HG03139 (cell line): Measurements from ENCODE around the gene DGKG.
A peak's percentile ranks its signal among the peaks of the same experiment; 100 is the strongest.

ENCODE experiments used
- ATAC-seq: cut with Tn5 transposase; IDR thresholded peaks from one replicate; pipeline ENCODE4 v1.9.1; 2021; ENCODE audit not compliant: unreplicated experiment

The DGKG gene

GRCh38 chr3:186181901-186182300 is 180.1 kb downstream of the DGKG start:
- ATAC-seq: no peak

DNA sequence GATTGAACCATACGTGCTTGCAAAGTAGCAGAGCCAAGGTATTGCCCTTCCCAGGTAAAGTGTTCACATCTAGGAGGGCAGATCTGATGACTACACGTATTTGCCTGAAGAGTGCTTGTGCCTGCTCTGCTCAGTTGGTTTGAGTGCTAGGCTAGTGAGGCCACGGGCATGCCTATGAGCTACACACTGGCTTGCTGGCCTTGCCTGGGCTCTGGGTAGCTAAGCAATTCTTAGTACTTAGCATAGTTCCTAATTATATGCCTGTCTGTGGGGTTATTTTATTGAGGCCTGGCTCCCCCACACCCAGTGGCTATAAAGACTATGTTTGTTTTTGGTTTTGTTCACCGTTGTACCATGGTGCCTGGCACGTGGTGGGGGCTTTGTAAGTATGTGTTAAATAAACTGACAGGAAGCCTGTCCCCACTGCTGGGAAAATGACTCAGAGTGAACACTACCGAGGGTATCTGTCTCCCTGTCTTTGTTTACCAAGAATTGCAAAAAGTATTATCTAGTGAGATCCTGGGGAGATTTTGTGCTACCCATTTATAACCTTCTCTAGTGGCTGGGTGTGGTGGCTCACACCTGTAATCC is 181.0 kb downstream of the DGKG start:
- no peak for ATAC-seq

DNA sequence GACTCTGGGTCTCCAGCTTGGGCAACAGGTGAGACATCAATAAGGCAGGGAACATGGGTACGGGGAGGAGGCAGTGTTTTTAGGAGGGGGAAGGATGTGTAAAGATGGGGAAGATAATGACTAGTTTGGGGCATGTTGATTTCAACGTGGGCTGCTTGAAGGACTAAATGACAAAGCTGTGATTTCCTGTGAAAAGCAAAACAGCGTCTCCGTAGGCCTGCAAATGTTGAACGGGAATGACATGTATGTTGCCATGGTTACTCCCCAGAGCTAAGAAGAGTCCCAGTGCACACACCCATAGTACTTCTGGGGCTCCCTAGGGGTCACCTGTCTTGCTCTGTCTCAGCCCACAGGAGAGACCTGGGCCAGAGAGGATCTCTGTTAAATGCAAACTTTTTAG is 181.9 kb downstream of the DGKG start:
- no peak for ATAC-seq

DNA sequence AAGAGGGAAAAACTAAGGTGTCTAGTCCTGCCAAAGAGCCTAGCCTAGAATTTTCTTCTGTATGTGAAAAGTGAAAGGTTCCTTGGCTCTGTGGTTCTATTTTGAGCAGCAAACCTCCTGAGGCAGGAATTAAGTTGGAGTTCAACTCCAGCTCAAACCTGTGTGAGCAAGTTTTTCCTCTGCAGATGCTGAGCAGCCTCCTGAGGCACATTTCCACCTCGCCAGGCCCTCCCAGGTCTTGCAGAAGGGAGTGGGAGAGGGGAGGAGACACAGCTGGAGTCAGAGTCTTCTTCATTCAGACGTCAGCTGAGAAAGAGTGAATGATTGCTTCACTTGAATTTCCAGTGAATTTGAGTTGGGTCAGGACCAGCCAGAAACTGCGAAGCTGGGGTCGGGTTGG is 183.6 kb downstream of the DGKG start:
- no peak for ATAC-seq

DNA sequence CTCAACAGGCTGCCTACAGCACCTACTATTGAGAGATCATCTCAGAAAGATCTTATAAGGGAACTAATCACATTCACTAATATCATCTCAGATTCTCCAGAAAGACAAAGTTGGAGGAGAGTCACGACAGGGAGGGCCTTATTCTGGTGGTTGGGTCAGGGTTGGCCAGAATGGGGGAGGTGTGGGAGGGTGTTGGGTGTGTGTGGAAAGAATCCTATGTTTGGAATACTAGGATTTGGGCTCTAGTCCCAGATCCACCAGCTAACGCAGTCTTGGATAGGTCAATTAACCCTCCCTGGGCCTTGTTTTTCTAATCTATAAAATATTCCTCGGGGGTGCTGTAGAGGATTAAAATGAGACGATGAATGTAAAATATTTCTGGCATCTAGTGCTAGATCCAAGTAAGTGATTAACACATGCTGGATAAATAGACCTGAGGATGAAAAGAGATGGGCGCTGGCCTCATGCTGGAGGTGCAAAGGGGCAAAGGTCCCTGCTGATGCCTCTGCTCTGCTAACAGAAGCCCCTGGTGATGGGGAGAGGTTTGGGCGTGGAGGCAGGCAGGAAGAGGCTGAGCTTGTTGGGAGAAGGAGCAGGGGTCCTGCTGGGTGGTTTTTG is 185.6 kb downstream of the DGKG start:
- ATAC-seq: no peak

DNA sequence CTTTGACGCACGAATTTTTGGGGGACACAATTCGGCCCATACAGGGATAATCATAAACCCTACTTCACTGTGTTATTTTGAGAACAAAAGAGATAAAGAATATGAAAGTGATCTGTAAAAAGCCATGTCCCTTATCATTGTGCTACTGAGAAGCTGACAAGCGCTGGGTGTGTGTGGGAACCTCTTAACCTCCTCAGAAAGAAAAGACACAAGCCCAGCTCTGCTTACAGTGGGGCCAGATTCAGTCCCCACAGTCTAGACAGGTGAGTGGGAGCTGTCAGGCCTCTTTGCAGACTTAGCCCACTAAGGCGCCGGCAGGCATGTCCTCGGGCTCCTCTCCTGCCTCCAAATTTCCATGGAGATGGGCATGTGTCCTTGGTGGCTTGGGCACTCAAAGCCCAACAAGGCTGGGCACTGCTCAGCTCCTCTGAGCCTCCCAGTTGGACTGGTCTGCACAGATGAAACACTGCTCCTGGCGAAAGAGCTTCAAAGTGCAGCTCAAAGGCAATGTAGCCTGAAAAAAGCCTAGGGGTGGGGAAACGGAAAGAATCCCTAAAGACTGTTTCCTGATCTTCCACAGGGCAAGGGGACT is 188.7 kb downstream of the DGKG start:
- no peak for ATAC-seq

DNA sequence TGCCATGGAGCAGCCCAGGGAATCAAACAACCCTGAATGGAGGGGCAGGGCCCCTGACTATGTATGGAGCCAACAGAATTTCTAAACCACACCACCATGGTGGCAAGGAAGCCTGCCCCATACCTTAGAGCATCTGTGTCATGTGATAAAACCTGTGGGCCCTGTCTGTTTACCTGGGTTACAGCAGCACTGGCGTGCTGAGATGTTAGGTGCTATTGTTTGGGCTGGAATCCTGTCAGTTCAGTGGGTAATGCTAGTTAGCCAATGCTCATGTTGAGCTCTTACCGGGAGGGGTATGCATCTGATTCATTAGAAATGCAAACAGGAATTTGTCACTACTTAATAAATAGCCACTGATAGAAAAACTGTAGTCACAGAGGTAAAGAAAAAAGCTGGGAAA is 189.7 kb downstream of the DGKG start:
- ATAC-seq: no peak

GRCh38 chr3:186171521-186171920 is 190.5 kb downstream of the DGKG start:
- ATAC-seq: no peak

GRCh38 chr3:186170516-186170915 is 191.5 kb downstream of the DGKG start:
- no peak for ATAC-seq

DNA sequence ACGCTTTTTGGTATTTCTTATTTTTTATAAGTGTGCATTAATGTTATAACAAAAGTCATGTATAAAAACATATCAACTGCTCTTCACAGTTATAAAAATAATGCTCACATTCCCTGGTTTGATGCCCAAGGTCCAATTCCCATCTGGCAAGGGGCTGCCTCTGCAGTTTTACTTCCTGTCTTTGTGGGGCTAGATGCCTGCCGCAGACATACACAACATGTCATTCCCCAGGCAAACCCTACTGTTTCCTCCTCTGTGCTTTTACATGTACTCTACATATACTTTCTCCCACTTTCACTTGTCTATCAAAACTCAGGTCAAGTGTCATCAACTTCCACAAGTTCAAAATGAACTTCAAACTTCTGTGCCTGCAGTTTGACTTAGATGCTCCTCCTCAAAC is 192.7 kb downstream of the DGKG start:
- ATAC-seq: no peak

- no peak for ATAC-seq
Measured at GRCh38 chr3:186168976-186169375, 193.1 kb downstream of the DGKG start.

GRCh38 chr3:186167646-186168395 is 194.2 kb downstream of the DGKG start:
- ATAC-seq: no peak

DNA sequence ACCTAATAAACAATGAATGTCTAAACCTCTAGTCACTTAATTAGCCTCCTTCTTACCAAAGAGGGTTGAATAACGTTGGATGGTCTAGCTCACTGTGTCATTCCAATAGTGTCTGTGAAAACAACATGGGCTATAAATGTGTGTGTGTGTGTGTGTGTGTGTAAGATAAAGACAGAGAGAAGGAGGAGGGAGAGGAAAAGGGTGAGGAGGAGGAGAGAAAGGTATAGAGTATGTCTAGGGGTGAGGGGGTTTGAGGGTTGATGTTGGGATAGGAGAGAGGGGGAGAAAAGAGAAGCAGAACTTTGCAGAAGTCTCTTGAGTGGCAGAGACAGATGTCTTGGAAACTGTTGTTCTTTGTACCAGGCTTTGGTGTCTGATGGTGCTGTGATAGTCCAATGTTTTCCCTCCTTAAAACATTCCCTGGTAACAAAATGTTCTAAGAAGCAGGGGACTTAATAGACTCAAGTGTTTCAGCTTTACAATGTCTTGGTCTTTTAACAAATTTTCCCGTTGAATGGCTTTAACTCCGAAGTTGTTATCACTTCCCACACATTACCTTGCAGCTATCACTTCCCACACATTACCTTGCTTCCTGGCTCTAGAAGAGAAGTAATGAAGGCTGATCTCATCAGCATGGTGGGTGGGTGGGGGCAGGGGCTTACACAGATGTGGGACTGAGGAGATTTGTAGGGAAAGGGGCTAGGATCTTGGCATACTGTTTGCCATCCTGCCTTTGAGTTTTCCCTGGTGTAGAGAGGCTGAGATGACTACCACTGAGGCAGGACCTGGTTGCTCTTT is 195.3 kb downstream of the DGKG start:
- no peak for ATAC-seq

- ATAC-seq: no peak
Measured at GRCh38 chr3:186166036-186166435, 196.0 kb downstream of the DGKG start.

DNA sequence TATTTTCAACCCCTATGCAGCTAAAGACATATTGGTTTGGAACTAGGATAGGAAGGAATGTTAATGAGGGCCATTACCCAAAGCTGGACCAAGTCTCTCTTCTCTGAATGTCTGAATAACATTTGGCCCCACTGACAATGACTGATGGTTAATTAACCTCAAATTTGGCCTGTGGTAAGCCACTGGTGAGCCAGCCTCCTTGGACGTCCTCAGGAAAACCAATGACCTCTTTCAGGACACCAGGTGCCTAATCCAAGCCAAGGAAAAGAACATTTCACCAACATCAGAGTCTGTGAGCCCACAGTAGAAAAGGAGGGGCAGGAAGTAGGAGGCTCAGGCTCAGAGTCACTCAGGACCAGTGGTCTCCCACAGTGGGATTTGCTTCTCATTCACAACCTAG is 196.7 kb downstream of the DGKG start:
- no peak for ATAC-seq

DNA sequence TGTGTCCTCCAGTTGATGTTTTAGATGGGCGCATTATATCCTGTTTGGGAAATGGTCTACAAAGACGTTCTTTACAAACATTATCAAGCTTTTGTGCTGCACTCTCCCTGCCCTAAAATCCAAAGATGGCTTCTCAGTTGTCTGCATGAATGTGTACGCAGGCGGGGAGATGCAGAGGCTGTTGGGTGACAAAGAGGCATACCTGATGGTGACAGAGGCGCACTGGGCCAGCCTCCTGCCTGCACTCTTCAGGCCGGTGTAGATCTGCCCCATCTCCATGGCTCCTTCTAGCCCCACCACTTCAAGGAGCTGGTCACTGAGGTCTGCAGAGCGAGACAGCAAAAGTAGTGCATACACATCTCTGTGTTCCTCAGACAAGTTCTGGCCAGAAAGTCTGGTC is 197.3 kb downstream of the DGKG start:
- ATAC-seq: no peak

DNA sequence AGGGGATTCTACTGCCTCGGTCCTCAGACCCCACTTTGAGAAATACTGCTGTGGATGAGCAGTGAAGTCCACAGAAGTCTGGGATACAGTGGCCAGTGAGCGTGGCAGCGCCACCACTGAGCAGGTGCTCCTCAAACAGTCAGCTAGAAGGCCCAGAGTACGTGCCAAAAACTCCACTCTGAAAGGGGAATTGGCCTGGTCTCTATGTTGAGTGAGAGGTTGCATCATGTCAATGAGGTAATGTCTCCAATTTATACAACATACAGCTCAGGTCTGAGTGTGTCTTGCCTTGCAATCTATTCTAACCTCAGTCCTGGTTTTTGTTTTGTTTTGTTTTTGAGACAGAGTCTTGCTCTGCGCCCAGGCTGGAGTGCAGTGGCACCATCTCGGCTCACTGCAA is 199.8 kb downstream of the DGKG start:
- ATAC-seq: no peak

GRCh38 chr3:186160691-186161243 is 201.3 kb downstream of the DGKG start:
- ATAC-seq: no peak

GRCh38 chr3:186154641-186155040 is 207.4 kb downstream of the DGKG start:
- ATAC-seq: no peak

GRCh38 chr3:186152889-186153292 is 209.1 kb downstream of the DGKG start:
- ATAC-seq: peak; percentile 85

DNA sequence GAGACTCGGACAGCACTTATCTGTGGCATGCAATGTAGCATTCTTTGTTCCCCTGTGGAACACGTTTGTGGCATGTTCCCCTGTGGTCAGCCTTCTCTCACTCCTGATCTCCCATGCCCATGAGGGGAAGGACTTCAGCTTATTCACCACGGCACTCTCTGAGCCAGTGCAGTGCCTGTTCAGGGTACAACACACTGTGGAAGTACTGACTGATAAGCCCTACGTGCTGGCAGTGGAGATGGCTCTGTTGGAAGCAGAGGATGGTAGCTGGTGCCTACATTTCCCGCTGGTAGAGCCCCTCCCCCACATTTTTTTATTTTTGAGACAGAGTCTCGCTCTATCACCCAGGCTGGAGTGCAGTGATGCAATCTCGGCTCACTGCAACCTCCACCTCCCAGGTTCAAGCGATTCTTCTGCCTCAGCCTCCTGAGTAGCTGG is 209.7 kb downstream of the DGKG start:
- ATAC-seq: no peak
